HUES6 (cell line): Measurements from ENCODE around the gene CIC.

Source experiments
- H3K27ac ChIP-seq: 2 replicates; pipeline ENCODE4 v1.7.0; 2013; ENCODE audit warnings: low read depth, mild to moderate bottlenecking, low read length, inconsistent platforms
- H3K27me3 ChIP-seq: 2 replicates; pipeline ENCODE4 v1.6.1; 2013; ENCODE audit warnings: low read length; ENCODE audit not compliant: control insufficient read depth, insufficient read depth
- H3K36me3 ChIP-seq: 2 replicates; pipeline ENCODE4 v1.6.1; 2013; ENCODE audit warnings: low read length; ENCODE audit not compliant: control insufficient read depth, insufficient read depth
- H3K4me1 ChIP-seq: 2 replicates; pipeline ENCODE4 v1.6.1; 2013; ENCODE audit warnings: low read length; ENCODE audit not compliant: control insufficient read depth, insufficient read depth
- H3K4me3 ChIP-seq: 2 replicates; pipeline ENCODE4 v1.5.1; 2013; ENCODE audit warnings: low read depth, low read length
- H3K9ac ChIP-seq: one replicate; pipeline ENCODE4 v1.6.1; 2013; ENCODE audit warnings: mild to moderate bottlenecking, low read length
- H3K9me3 ChIP-seq: 2 replicates; pipeline ENCODE4 v1.6.1; 2013; ENCODE audit warnings: low read depth, low read length; ENCODE audit not compliant: control insufficient read depth, insufficient read depth

CIC gene

GRCh38 chr19:42245231-42245630 lies 23.8 kb upstream of the CIC start:
- H3K4me1 ChIP-seq, result peaks cover 19% of the 10 kb centered on the region
- no peaks in the 10 kb centered on the region for H3K9me3 ChIP-seq
- H3K27me3 ChIP-seq, result no peaks in the 10 kb centered on the region
- H3K9ac ChIP-seq, result no peak overlapping the region
- H3K4me3 ChIP-seq, result no peak overlapping the region
- peaks cover 24% of the 10 kb centered on the region for H3K36me3 ChIP-seq
- H3K27ac ChIP-seq, result no peak overlapping the region

DNA sequence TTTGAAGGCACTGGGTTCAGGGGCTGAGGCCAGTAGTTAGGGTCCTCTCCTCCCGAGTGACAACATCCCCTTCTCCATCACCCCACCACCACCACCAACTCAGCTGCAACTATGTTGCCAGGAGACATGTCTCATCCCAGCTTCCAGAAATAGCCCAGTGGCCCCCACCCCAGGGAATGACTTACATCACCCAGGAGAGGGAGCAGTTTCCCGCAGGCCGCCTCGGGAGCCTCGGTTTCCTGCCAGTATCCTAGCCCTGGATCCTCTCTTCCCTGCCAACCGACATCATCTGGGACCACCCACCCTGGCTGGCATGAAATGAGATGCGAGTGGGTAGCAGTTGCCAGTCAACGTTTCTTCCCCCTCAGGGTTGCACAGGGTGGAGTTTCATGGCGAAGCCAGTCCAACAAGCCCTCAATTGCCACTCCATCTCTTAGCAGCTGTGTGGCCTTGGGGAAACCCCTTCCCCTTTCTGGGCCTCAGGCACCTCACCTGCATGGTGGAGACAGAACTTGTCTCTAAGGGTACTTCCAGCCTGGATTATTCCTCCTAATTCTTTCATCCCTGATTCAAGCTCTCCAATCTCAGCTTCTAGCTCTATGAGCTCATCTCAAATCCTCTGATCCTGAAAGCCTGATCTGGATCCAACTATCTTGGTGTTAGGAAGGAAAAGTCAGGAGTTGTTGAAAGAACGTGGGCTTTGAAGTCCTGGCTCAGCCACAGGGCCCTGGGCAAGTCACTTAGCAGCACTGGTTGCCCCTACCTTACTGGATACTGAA lies 22.7 kb upstream of the CIC start:
- no peak overlapping the region for H3K27ac ChIP-seq
- no peaks in the 10 kb centered on the region for H3K27me3 ChIP-seq
- H3K4me1 ChIP-seq, result peaks cover 27% of the 10 kb centered on the region
- no peak overlapping the region for H3K9ac ChIP-seq
- H3K4me3 ChIP-seq, result no peak overlapping the region
- H3K36me3 ChIP-seq, result peaks cover 25% of the 10 kb centered on the region
- no peaks in the 10 kb centered on the region for H3K9me3 ChIP-seq

DNA sequence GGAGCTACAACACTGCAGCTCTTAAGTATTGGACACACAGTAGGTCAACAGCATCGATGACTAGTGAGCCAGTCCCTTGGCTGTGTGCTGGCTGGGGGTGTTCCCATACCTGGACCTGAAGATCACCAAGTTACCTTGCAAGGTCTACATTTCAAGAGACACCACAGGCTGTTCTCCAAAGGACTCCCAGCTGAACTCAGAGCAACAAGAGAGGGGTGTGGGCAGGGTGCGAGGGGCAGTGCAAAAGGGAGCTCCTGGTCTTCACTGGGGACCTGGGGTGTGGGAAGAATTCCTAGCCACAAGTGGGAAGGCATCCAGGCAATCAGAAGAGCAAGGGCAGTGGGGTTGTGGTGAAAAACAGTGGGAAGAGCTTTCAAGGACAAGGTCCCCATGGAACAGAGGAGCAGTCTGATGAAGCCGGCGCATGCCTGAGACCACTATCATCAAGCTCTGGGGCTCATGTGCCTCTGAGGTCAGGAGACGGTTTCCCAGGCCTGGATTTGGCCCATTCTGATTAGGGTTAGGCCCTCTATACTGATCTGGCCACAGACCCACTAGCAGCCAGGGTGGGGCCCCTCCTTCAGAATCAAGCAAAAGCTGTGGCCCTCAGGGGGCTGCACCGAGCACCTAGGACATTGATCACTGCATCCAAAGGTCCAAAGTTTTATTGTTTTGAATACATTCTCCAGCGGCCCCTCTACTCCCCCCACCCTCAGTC lies 22.0 kb upstream of the CIC start:
- Histone ChIP-seq H3K36me3 (peaks cover 25% of the 10 kb centered on the region), H3K9me3 (no peaks in the 10 kb centered on the region), H3K27ac (no peak overlapping the region), H3K27me3 (no peaks in the 10 kb centered on the region), H3K9ac (no peak overlapping the region), H3K4me1 (peaks cover 31% of the 10 kb centered on the region), H3K4me3 (no peak overlapping the region)

DNA sequence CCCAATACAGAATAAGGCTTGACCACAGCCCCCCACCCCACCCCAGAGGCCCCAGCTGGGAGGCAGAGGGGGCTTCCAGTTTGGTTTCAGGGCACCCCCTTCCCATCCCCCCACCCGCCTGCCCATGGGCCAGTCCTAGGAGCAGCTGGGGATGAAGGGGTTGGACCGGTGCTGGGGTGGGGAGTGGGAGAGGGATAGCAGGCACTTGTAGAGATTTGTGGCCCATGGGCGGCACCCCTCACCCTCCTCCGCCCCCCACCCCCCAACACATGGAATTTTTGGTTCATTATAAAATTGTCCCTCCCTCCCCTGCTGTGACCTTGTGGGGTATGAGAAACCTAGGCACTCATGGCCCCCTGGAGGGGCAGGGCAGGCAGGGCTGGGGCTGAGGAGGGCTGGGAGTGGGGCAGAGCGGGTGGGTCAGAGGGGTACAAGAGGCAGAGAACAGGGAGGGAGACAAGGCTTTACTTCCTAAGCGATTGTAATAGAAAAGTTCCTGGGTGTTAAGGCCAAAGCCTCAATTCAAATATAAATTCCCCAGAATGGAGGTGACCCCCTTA lies 21.3 kb upstream of the CIC start:
- no peak overlapping the region for H3K27ac ChIP-seq

GRCh38 chr19:42248270-42249148 lies 20.5 kb upstream of the CIC start:
- H3K9ac ChIP-seq, result no peak overlapping the region
- no peaks in the 10 kb centered on the region for H3K27me3 ChIP-seq
- H3K36me3 ChIP-seq, result peaks cover 25% of the 10 kb centered on the region
- H3K9me3 ChIP-seq, result no peaks in the 10 kb centered on the region
- H3K27ac ChIP-seq, result no peak overlapping the region
- H3K4me3 ChIP-seq, result no peak overlapping the region
- peaks cover 40% of the 10 kb centered on the region for H3K4me1 ChIP-seq

More for the DNA sequence above, 21.3 kb upstream of the CIC start:
- H3K9ac ChIP-seq, result no peak overlapping the region
- H3K4me3 ChIP-seq, result no peak overlapping the region
- peaks cover 25% of the 10 kb centered on the region for H3K36me3 ChIP-seq
- peaks cover 36% of the 10 kb centered on the region for H3K4me1 ChIP-seq
- H3K9me3 ChIP-seq, result no peaks in the 10 kb centered on the region
- no peaks in the 10 kb centered on the region for H3K27me3 ChIP-seq

DNA sequence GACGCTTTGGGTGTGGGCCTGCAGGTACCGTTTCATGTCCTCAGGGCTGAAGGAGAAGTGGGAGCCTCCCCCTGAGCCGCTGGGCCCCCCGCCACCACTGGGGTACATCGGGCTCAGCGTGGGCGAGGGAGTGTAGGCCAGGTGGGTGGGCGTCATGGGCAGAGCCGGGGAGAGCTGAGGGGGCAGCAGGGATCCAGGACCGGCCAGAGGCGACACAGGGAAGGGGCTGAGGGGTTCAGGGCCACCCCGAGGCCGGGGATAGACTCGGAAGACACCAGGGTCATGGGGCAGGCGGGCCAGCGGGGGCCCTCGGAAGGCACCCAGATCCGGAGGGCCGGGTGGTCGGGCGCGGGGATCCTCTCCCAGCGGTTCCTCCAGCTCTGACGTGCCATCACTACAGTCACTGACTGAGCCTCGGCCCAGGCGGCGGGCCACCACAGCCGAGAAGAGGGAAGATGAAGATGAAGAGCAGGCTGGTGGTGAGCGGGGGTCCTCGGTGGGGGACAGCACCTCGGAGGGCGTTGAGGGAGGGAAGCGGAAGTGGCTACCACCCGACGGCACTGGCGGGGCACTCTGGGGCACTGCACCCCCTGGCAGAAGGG lies 19.8 kb upstream of the CIC start:
- Histone ChIP-seq H3K9ac (no peak overlapping the region), H3K27ac (no peak overlapping the region), H3K36me3 (peaks cover 25% of the 10 kb centered on the region), H3K9me3 (no peaks in the 10 kb centered on the region), H3K4me3 (no peak overlapping the region), H3K27me3 (no peaks in the 10 kb centered on the region), H3K4me1 (peaks cover 40% of the 10 kb centered on the region)

GRCh38 chr19:42249769-42250168 lies 19.3 kb upstream of the CIC start:
- Histone ChIP-seq H3K9ac (no peak overlapping the region), H3K4me1 (peaks cover 40% of the 10 kb centered on the region), H3K27me3 (no peaks in the 10 kb centered on the region), H3K27ac (no peak overlapping the region), H3K36me3 (peaks cover 25% of the 10 kb centered on the region), H3K9me3 (no peaks in the 10 kb centered on the region), H3K4me3 (no peak overlapping the region)

DNA sequence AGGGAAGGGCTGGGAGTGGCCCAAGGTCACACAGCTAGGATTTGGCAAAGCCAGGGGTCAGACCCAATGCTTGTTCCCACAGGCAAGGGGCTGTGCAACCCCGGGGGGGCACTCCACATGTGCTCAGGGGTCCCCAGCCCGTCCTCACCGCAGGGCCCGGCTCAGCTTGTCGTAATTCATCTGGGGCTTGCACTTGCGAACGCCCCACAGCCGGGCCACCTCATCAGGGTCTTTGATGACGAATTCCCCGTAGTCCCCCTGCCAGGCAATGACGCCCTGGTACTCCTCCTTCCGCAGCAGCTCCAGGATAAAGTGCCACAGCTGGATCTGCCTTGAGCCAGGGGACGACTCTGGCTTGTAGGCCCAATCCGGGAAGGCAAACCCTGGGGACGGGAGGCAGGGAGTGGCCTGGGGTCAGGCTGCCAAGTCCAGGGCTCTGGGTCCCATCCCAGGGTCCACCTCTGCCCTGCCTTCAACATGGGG lies 18.8 kb upstream of the CIC start:
- H3K27ac ChIP-seq, result no peak overlapping the region
- no peak overlapping the region for H3K9ac ChIP-seq
- peaks cover 25% of the 10 kb centered on the region for H3K36me3 ChIP-seq
- no peaks in the 10 kb centered on the region for H3K27me3 ChIP-seq
- peaks cover 37% of the 10 kb centered on the region for H3K4me1 ChIP-seq
- H3K9me3 ChIP-seq, result no peaks in the 10 kb centered on the region
- no peak overlapping the region for H3K4me3 ChIP-seq

DNA sequence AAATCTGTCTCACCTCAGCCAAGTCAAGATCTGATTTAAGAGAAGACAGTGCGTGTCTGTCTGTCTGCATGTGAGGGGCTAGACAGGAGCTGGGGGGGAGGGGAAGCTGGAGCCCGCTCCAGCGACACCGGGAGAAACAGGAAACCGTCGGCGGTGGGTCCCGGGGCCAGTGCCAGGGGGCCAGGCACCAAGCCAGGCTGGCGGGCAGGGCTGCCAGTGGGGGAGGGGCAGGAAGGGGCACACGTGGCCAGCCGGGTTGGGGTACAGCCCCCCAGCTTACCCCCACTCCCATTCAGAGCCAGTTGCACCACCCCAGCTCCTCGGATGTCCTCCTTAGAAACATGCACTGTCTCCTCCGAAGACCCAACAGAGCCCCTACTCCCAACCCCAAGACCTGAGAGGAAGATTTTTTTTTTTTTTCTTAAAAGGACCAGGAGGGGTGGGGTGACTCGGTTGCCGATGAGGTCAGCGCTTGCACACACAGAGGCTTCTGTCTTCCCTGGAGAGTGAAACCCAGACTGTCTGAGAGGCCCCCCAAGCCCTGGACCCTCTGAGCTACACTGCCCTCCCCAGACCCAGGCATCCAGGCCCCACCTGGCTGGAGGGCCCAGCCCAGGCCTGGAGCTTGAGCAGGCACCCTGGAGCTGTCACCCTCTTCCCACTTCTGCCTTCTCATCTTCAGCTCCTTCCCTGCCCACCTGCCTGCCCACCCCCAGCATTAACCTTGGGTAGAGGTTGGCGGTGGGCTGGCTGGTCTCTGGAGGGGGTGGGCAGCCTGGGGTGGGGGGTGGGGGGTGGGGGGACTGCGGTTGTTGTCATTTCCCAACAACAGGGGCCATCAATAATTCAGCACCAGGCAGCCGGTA lies 18.2 kb upstream of the CIC start:
- H3K9ac ChIP-seq, result peak overlapping the region; percentile 16
- H3K4me1 ChIP-seq, result peaks cover 37% of the 10 kb centered on the region
- H3K4me3 ChIP-seq, result no peak overlapping the region
- H3K9me3 ChIP-seq, result no peaks in the 10 kb centered on the region
- H3K27ac ChIP-seq, result no peak overlapping the region
- no peaks in the 10 kb centered on the region for H3K27me3 ChIP-seq
- peaks cover 25% of the 10 kb centered on the region for H3K36me3 ChIP-seq
